AG04450 (cell line): ENCODE results near the gene ACOD1. TPM values are rescaled to one million over a fixed set of nuclear protein-coding genes. Genes with fewer than 3 reads are reported as not detected.

Experiments used
- CTCF ChIA-PET: fragments of 300-600, 350-600 bp; formaldehyde crosslinking; extraction: SDS; loops from one replicate; lab custom pipeline; 2022; ENCODE audit warnings: antibody characterized with exemption, inconsistent platforms; lab: Charles Lee
- POLR2A ChIA-PET: fragments of 350-600 bp; formaldehyde crosslinking; extraction: SDS; loops from one replicate; lab custom pipeline; 2021; ENCODE audit warnings: antibody characterized with exemption, inconsistent platforms; lab: Yijun Ruan, JAX
- DNase-seq: peaks from one replicate; pipeline ENCODE4 v3.0.0-alpha.2; 2011; ENCODE audit warnings: low read depth, low spot score
- H3K27ac ChIP-seq: one replicate; pipeline ENCODE4 v1.5.1; 2012; ENCODE audit warnings: low read depth, low read length, control low read depth
- H3K27me3 ChIP-seq: one replicate; pipeline ENCODE4 v1.6.0; 2012; ENCODE audit warnings: low read length; ENCODE audit not compliant: control insufficient read depth, insufficient read depth
- H3K4me3 ChIP-seq: 2 replicates; pipeline ENCODE4 v1.5.1; 2011; ENCODE audit warnings: mild to moderate bottlenecking, low read depth, low read length, control low read depth
- H3K9me3 ChIP-seq: 2 replicates; pipeline ENCODE4 v1.5.1; 2012; ENCODE audit warnings: low read length; ENCODE audit not compliant: control insufficient read depth, insufficient read depth
- polyA plus RNA-seq: library from polyadenylated mRNA; depleted of rRNA; stranded (reverse); fragments of >200 nt; gene quantifications from 2 replicates; pipeline ENCODE4 v1.2.3, GENCODE V29; 2011
- TF ChIP-seq, protein P1 (sequence below): IDR thresholded peaks from 2 replicates; pipeline ENCODE4 v1.5.1; 2011; ENCODE audit warnings: low read depth, low read length, control low read depth, inconsistent platforms

ACOD1 gene
- polyA plus RNA-seq, 1 experiment, result not detected

DNA sequence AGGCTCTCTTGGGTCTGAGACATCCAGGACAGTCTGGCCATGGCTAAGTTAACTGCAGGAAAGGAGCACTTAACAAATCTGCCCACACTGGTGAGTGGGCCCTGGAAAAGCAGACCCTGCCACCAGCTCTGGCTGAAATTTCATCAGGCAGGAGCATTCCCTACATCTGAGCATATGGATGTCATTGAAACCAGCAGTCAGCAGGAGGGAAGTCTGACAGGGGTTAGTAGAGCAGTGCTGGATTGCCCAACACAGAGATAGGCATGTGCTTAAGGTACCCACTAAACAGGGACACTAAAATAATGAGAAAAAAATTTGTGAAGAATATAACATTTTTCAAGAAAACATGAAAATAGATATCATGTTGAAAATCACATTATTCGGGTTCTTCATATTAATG is 13.6 kb upstream of the ACOD1 start:
- no peaks in the 10 kb centered on the region for H3K9me3 ChIP-seq
- ChIA-PET CTCF (no interaction called here), POLR2A (no interaction called here)
- H3K27ac ChIP-seq, result no peak overlapping the region
- DNase-seq, result no peak
- TF ChIP-seq, protein P1, sequence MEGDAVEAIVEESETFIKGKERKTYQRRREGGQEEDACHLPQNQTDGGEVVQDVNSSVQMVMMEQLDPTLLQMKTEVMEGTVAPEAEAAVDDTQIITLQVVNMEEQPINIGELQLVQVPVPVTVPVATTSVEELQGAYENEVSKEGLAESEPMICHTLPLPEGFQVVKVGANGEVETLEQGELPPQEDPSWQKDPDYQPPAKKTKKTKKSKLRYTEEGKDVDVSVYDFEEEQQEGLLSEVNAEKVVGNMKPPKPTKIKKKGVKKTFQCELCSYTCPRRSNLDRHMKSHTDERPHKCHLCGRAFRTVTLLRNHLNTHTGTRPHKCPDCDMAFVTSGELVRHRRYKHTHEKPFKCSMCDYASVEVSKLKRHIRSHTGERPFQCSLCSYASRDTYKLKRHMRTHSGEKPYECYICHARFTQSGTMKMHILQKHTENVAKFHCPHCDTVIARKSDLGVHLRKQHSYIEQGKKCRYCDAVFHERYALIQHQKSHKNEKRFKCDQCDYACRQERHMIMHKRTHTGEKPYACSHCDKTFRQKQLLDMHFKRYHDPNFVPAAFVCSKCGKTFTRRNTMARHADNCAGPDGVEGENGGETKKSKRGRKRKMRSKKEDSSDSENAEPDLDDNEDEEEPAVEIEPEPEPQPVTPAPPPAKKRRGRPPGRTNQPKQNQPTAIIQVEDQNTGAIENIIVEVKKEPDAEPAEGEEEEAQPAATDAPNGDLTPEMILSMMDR, result no peak
- no peaks in the 10 kb centered on the region for H3K27me3 ChIP-seq
- H3K4me3 ChIP-seq, result no peak overlapping the region

DNA sequence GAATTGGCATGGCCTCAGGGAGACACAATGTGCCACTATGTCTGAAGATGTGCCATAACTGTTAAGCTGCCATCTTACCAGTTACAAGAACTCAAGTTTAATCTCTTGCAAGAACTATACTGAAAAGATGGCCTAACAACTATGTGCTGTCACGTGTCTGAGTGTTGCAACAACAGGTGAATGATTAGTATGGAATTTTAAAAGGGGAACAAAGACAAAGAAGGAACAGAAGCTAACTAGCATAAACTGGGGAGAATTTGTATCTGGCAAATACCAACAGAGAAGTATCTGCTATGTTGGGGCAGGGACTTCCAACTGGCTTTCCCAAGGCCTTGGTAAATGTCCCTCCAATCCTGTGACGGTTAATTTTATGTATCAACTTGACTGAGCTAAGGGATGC is 11.5 kb upstream of the ACOD1 start:
- Histone ChIP-seq H3K27ac (no peak overlapping the region), H3K4me3 (no peak overlapping the region), H3K9me3 (no peaks in the 10 kb centered on the region), H3K27me3 (no peaks in the 10 kb centered on the region)
- TF ChIP-seq, protein P1, result no peak
- DNase-seq, result no peak
- ChIA-PET POLR2A (interaction anchor here (0.7 kb wide), 1 partner anchor 18 kb away, joined by 3 read pairs; no protein-coding TSS in a partner anchor), CTCF (interaction anchor here (1.2 to 1.4 kb wide), 2 partner anchors 33 to 61 kb away, joined by 3 to 4 read pairs; no protein-coding TSS in a partner anchor)

DNA sequence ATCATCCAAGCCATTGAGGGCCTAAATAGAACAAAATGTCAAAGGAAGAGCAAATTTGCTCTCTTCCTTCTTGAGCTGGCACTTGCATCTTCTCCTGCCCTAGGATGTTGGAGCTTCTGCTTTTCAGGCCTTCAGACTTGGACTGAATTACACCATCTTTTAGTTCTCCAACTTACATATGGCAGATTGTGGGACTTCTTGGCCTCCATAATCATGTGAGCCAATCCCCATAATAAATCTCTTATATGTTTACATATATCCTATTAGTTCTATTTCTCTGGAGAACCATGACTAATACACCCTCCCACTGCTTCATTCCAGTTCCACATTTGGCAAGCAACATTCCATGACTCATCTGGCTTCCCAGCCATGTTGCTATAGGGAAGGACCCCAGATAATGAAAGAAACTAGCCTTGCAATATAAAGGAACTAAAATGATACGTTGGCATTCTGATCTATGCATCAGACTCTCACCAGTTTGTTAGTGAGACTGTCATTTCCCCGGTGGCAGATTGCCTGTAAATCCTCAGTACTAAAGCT is 11.0 kb upstream of the ACOD1 start:
- peak; percentile 88 for DNase-seq
- Histone ChIP-seq H3K27me3 (no peaks in the 10 kb centered on the region), H3K9me3 (no peaks in the 10 kb centered on the region), H3K4me3 (no peak overlapping the region), H3K27ac (peak overlapping the region; percentile 62)
- CTCF ChIA-PET, result interaction anchor here (1.2 kb wide), 1 partner anchor 34 kb away, joined by 3 read pairs; no protein-coding TSS in a partner anchor
- TF ChIP-seq, protein P1, result no peak
- POLR2A ChIA-PET, result interaction anchor here (0.7 kb wide), 1 partner anchor 17 kb away, joined by 3 read pairs; no protein-coding TSS in a partner anchor

- Histone ChIP-seq H3K9me3 (no peaks in the 10 kb centered on the region), H3K4me3 (no peak overlapping the region), H3K27ac (no peak overlapping the region), H3K27me3 (no peaks in the 10 kb centered on the region)
- ChIA-PET POLR2A (interaction anchor here (0.7 kb wide), 1 partner anchor 27 kb away, joined by 5 read pairs; no protein-coding TSS in a partner anchor), CTCF (no interaction called here)
- TF ChIP-seq, protein P1, result no peak
- no peak for DNase-seq
Measured at GRCh38 chr13:76939215-76939614, 9.1 kb upstream of the ACOD1 start.

DNA sequence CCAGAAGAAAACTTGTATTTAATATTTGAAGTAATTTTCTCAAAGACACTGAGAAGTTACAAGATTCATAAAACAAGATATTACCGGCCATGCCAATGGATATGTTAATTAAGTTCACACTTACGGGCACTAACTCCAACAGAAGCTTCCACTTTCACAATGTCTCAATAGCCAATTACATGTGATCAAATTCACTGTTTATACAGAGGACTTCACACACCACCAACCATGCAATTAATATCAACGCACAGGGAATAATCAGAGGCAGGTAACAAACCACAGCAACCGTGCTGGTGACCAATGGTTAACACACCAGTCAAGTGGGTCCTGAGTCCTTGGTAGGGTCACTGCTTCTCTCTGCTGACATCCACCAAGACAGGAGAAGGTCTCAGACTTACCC is 5.9 kb upstream of the ACOD1 start:
- TF ChIP-seq, protein P1, result no peak
- ChIA-PET POLR2A (no interaction called here), CTCF (interaction anchor here (1.7 kb wide), 1 partner anchor 38 kb away, joined by 14 read pairs; no protein-coding TSS in a partner anchor)
- DNase-seq, result no peak
- no peak overlapping the region for H3K27ac ChIP-seq
- no peak overlapping the region for H3K4me3 ChIP-seq
- H3K9me3 ChIP-seq, result no peaks in the 10 kb centered on the region
- H3K27me3 ChIP-seq, result no peaks in the 10 kb centered on the region
